ENCODE measurements around the gene MC2R. TPM values are rescaled to one million over a fixed set of nuclear protein-coding genes. Genes with fewer than 3 reads are reported as not detected.

Gene MC2R
- total RNA-seq, 1 donor from 2014 or later: not detected

DNA sequence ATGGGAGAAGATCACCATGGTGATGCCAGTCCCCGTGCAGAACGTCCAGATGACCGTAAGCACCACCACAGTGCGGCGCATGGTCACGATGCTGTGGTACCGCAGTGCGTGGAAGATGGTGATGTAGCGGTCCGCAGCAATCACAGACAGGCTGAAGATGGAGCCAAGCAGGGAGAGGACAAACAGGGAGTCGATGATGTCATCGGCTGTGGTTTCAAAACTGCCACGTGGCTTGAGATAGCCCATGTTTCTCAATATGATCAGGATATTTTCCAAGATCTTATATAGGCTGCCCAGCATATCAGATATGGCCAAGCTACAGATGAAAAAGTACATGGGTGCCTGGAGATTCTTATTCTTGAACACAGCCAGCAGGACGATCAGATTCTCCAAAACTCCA is 30.3 kb downstream of the MC2R start:
- Mint-ChIP-seq H3K27ac (no peak overlapping the region), H3K36me3 (no peaks in the 10 kb centered on the region), H3K27me3 (peaks cover 4% of the 10 kb centered on the region), H3K4me1 (ENCODE audit: unreplicated experiment) (no peaks in the 10 kb centered on the region), H3K4me3 (no peak overlapping the region), H3K9me3 (no peaks in the 10 kb centered on the region)
- TF ChIP-seq, protein P1, sequence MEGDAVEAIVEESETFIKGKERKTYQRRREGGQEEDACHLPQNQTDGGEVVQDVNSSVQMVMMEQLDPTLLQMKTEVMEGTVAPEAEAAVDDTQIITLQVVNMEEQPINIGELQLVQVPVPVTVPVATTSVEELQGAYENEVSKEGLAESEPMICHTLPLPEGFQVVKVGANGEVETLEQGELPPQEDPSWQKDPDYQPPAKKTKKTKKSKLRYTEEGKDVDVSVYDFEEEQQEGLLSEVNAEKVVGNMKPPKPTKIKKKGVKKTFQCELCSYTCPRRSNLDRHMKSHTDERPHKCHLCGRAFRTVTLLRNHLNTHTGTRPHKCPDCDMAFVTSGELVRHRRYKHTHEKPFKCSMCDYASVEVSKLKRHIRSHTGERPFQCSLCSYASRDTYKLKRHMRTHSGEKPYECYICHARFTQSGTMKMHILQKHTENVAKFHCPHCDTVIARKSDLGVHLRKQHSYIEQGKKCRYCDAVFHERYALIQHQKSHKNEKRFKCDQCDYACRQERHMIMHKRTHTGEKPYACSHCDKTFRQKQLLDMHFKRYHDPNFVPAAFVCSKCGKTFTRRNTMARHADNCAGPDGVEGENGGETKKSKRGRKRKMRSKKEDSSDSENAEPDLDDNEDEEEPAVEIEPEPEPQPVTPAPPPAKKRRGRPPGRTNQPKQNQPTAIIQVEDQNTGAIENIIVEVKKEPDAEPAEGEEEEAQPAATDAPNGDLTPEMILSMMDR (conservative IDR thresholded peaks at IDR 0.05): no peak
- DNase-seq (ENCODE audit: extremely low spot score, unreplicated experiment): no peak

DNA sequence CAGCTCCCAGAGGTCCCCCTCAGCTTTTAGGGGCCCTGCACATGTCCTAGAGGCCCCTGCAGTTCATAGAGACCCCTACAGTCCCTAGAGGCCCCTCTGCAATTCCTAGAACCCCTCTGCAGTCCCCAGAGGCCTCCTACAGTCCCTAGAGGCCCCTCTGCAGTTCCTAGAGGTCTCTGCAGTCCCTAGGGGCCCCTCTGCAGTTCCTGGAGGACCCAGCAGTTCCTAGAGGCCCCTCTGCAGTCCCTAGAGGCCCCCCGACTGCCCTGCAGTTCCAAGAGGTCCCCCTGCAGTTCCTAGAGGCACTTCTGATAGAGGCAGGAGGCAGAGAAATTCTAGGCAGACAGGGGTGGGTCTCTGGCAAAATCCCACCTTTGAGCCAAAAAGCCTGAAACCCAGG is 35.4 kb downstream of the MC2R start:
- no peak for DNase-seq (ENCODE audit: extremely low spot score, unreplicated experiment)
- peaks cover 10% of the 10 kb centered on the region for H3K27me3 Mint-ChIP-seq
- TF ChIP-seq, protein P1 (conservative IDR thresholded peaks at IDR 0.05): no peak
- H3K4me1 Mint-ChIP-seq (ENCODE audit: unreplicated experiment): no peaks in the 10 kb centered on the region
- H3K27ac Mint-ChIP-seq: no peak overlapping the region
- H3K4me3 Mint-ChIP-seq: no peak overlapping the region
- H3K9me3 Mint-ChIP-seq: no peaks in the 10 kb centered on the region
- no peaks in the 10 kb centered on the region for H3K36me3 Mint-ChIP-seq

- H3K4me3 Mint-ChIP-seq: no peak overlapping the region
- DNase-seq (ENCODE audit: extremely low spot score, unreplicated experiment): no peak
- TF ChIP-seq, protein P1 (conservative IDR thresholded peaks at IDR 0.05): no peak
- H3K36me3 Mint-ChIP-seq: no peaks in the 10 kb centered on the region
- no peaks in the 10 kb centered on the region for H3K4me1 Mint-ChIP-seq (ENCODE audit: unreplicated experiment)
- H3K9me3 Mint-ChIP-seq: no peaks in the 10 kb centered on the region
- H3K27me3 Mint-ChIP-seq: peaks cover 10% of the 10 kb centered on the region
- no peak overlapping the region for H3K27ac Mint-ChIP-seq
Observed at GRCh38 chr18:13879492-13879891, 35.8 kb downstream of the MC2R start.

GRCh38 chr18:13878857-13879256 is 36.5 kb downstream of the MC2R start:
- no peaks in the 10 kb centered on the region for H3K9me3 Mint-ChIP-seq
- no peak overlapping the region for H3K4me3 Mint-ChIP-seq
- H3K27ac Mint-ChIP-seq: no peak overlapping the region
- no peak for DNase-seq (ENCODE audit: extremely low spot score, unreplicated experiment)
- H3K36me3 Mint-ChIP-seq: no peaks in the 10 kb centered on the region
- TF ChIP-seq, protein P1 (conservative IDR thresholded peaks at IDR 0.05): no peak
- peaks cover 10% of the 10 kb centered on the region for H3K27me3 Mint-ChIP-seq
- H3K4me1 Mint-ChIP-seq (ENCODE audit: unreplicated experiment): no peaks in the 10 kb centered on the region

- H3K36me3 Mint-ChIP-seq: no peaks in the 10 kb centered on the region
Observed at GRCh38 chr18:13877157-13877556, 38.2 kb downstream of the MC2R start.

More at GRCh38 chr18:13877157-13877556, 38.2 kb downstream of the MC2R start:
- H3K4me3 Mint-ChIP-seq: no peak overlapping the region
- H3K9me3 Mint-ChIP-seq: no peaks in the 10 kb centered on the region
- H3K4me1 Mint-ChIP-seq (ENCODE audit: unreplicated experiment): no peaks in the 10 kb centered on the region
- no peak overlapping the region for H3K27ac Mint-ChIP-seq
- TF ChIP-seq, protein P1 (conservative IDR thresholded peaks at IDR 0.05): no peak
- H3K27me3 Mint-ChIP-seq: peaks cover 12% of the 10 kb centered on the region
- DNase-seq (ENCODE audit: extremely low spot score, unreplicated experiment): no peak

All from type B pancreatic cell (in vitro differentiated cells).